Measurements from ENCODE around the gene CSF3R. TPM values are rescaled to one million over a fixed set of nuclear protein-coding genes. Genes with fewer than 3 reads are reported as not detected.
A peak's percentile ranks its signal among the peaks of the same experiment; 100 is the strongest.

The CSF3R gene
- total and polyA plus RNA-seq, 9 of the 15 experiments (the other 6 are each of a cell fraction or from before 2014, with no cell fraction given) = 0.21 to 0.86 (median 0.40) TPM; not detected in 1

GRCh38 chr1:36463803-36464604 is 18.7 kb downstream of the CSF3R start, which contains the start of gene MRPS15 (continued):
- TF ChIP-seq ZNF639 (CRISPR knock-in tag; conservative IDR thresholded peaks at IDR 0.05 in 1 of 2, IDR thresholded peaks at IDR 0.05 in 1 of 2) (peak in 1 of 2 experiments; percentile 99; a peak in 2 of 4 replicates), CBFA2T3 (IDR thresholded peaks at IDR 0.05) (peak; percentile 53), RBFOX2 (IDR thresholded peaks at IDR 0.05; ENCODE audit: low read depth, low read length) (peak; percentile 97), ZNF3 (CRISPR knock-in tag; IDR thresholded peaks at IDR 0.05) (no peak), FUS (optimal IDR thresholded peaks at IDR 0.05; ENCODE audit: low read depth, low read length) (no peak), CREB3L1 (IDR thresholded peaks at IDR 0.05; ENCODE audit: borderline replicate concordance, low read depth) (peak; percentile 62; the same call in 1 of the 2 replicates), SIN3B (IDR thresholded peaks at IDR 0.05; ENCODE audit: low read depth) (peak; percentile 99), MEF2A (IDR thresholded peaks at IDR 0.05; ENCODE audit: control insufficient read depth, low read depth, low read length) (no peak), CSDE1 (IDR thresholded peaks at IDR 0.05) (peak in 1 of 2 experiments; percentile 86; a peak in 1 of 4 replicates), TARDBP (IDR thresholded peaks at IDR 0.05) (peak; percentile 38; the same call in 1 of the 2 replicates), SRSF7 (optimal IDR thresholded peaks at IDR 0.05; ENCODE audit: low read depth, low read length) (no peak), KAT2B (IDR thresholded peaks at IDR 0.05; ENCODE audit: low read depth, low read length) (no peak), KLF13 (tag; IDR thresholded peaks at IDR 0.05; ENCODE audit: borderline replicate concordance, low read depth) (no peak), CEBPB (tag; IDR thresholded peaks at IDR 0.05) (peak; percentile 99), ZNF354B (CRISPR knock-in tag; IDR thresholded peaks at IDR 0.05) (no peak), TCF3 (CRISPR knock-in tag; IDR thresholded peaks at IDR 0.05) (peak; percentile 37; the same call in 1 of the 2 replicates), ZNF436 (CRISPR knock-in tag; IDR thresholded peaks at IDR 0.05) (no peak), STAT5B (CRISPR knock-in tag; IDR thresholded peaks at IDR 0.05) (no peak)
- TF ChIP-seq, protein P1, sequence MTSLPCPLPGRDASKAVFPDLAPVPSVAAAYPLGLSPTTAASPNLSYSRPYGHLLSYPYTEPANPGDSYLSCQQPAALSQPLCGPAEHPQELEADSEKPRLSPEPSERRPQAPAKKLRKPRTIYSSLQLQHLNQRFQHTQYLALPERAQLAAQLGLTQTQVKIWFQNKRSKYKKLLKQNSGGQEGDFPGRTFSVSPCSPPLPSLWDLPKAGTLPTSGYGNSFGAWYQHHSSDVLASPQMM (CRISPR knock-in tag; IDR thresholded peaks at IDR 0.05) = no peak

All from K562 (cell line).